GM12878 (cell line): Measurements from ENCODE around the gene PTPRU.

Source experiments
- CHD4 ChIP-seq: fragments of 200-600 bp; sonication (generic); IDR thresholded peaks from 2 replicates; pipeline ENCODE4 v1.6.1; 2016; ENCODE audit warnings: mild to moderate bottlenecking
- EGR1 ChIP-seq, 2 experiments: IDR thresholded peaks; 1 replicate in 1 of 2; 2 replicates in 1 of 2; pipeline ENCODE4 v1.6.1; 2011 to 2012; ENCODE audit warnings: low read depth in 2 of 2, low read length in 2 of 2, borderline replicate concordance in 1 of 2, mild to moderate bottlenecking in 1 of 2, moderate library complexity in 1 of 2
- EZH2 ChIP-seq: IDR thresholded peaks from 2 replicates; pipeline ENCODE4 v1.6.1; 2012; ENCODE audit warnings: low read depth, mild to moderate bottlenecking, control low read depth, inconsistent platforms, low read length, borderline replicate concordance; ENCODE audit not compliant: control insufficient read depth
- GABPA ChIP-seq: IDR thresholded peaks from 2 replicates; pipeline ENCODE4 v1.6.1; 2014; ENCODE audit warnings: antibody characterized with exemption, low read depth, mild to moderate bottlenecking, inconsistent platforms
- HDGF ChIP-seq: fragments of 450-650 bp; IDR thresholded peaks from 2 replicates; pipeline ENCODE4 v1.6.1; 2016; ENCODE audit warnings: antibody characterized with exemption
- KAT2A ChIP-seq: conservative IDR thresholded peaks from 2 replicates; pipeline ENCODE4 v1.6.1; 2011; ENCODE audit warnings: low read depth, low read length; ENCODE audit not compliant: control insufficient read depth
- RELA ChIP-seq: fragments of 450-650 bp; IDR thresholded peaks from 2 replicates; pipeline ENCODE4 v1.8.0; 2014; ENCODE audit warnings: borderline replicate concordance; ENCODE audit not compliant: partially characterized antibody
- SIX5 ChIP-seq: IDR thresholded peaks from 2 replicates; pipeline ENCODE4 v1.6.1; 2011; ENCODE audit warnings: mild to moderate bottlenecking, low read depth, low read length, moderate library complexity; ENCODE audit not compliant: severe bottlenecking
- SMAD1 ChIP-seq: fragments of 450-650 bp; IDR thresholded peaks from 2 replicates; pipeline ENCODE4 v1.6.1; 2018; ENCODE audit warnings: mild to moderate bottlenecking, low read depth; ENCODE audit not compliant: partially characterized antibody
- STAT1 ChIP-seq: fragments of 450-650 bp; conservative IDR thresholded peaks from 2 replicates; pipeline ENCODE4 v1.6.1; 2014; ENCODE audit warnings: antibody characterized with exemption, mild to moderate bottlenecking
- TAF1 ChIP-seq: IDR thresholded peaks from 2 replicates; pipeline ENCODE4 v1.6.1; 2011; ENCODE audit warnings: mild to moderate bottlenecking, low read depth, low read length, borderline replicate concordance
- TF ChIP-seq, protein P1 (sequence below): IDR thresholded peaks from 2 replicates; pipeline ENCODE4 v1.6.1; 2011; ENCODE audit warnings: borderline replicate concordance, low read depth, mild to moderate bottlenecking, moderate library complexity, mixed read lengths, low read length; ENCODE audit not compliant: insufficient read depth; ENCODE audit errors: extremely low read length
- TF ChIP-seq, protein P2 (sequence below): fragments of 150-350 bp; IDR thresholded peaks from 2 replicates; pipeline ENCODE4 v1.6.1; 2014; ENCODE audit warnings: mild to moderate bottlenecking, low read depth, low read length
- TF ChIP-seq, protein P3 (sequence below), 3 experiments: IDR thresholded peaks in 2 of 3; conservative IDR thresholded peaks in 1 of 3; 2 replicates each; pipeline ENCODE4 v1.5.1; 2011; ENCODE audit warnings: low read depth in 3 of 3, low read length in 3 of 3, mild to moderate bottlenecking in 3 of 3, control low read depth in 2 of 3, moderate library complexity in 2 of 3, inconsistent platforms in 1 of 3, mixed read lengths in 1 of 3; ENCODE audit not compliant: control insufficient read depth in 2 of 3, insufficient read depth in 1 of 3; ENCODE audit errors: extremely low read depth in 1 of 3

DNA sequence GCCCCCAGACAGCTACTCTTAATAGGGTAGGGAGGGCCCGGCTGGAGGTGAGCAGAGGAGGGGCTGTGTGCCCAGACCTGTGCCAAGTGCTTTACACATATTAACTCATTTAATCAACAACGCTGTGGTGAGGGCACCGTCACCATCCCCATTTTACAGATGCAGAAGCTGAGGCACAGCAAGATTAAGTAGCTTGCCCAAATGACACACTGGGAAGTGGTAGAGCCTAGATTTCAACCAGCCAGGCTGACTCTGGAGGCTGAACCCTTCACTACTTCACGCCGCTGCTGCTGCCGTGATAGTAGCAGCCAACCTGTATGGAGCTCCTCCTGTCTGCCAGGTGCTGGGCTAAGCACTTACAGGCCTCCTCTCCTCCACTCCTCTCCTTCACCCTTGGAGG lies 127.2 kb downstream of the PTPRU start:
- TF ChIP-seq KAT2A, result no peak
- no peak for TF ChIP-seq SMAD1
- no peak for TF ChIP-seq EGR1 (IDR thresholded peaks at IDR 0.05; ENCODE audit: borderline replicate concordance in 1 of 2, low read depth in 2 of 2, low read length in 2 of 2)
- no peak for TF ChIP-seq GABPA
- TF ChIP-seq STAT1, result no peak
- no peak for TF ChIP-seq SIX5
- TF ChIP-seq RELA, result no peak
- TF ChIP-seq HDGF, result no peak
- no peak for TF ChIP-seq TAF1
- TF ChIP-seq, protein P1, sequence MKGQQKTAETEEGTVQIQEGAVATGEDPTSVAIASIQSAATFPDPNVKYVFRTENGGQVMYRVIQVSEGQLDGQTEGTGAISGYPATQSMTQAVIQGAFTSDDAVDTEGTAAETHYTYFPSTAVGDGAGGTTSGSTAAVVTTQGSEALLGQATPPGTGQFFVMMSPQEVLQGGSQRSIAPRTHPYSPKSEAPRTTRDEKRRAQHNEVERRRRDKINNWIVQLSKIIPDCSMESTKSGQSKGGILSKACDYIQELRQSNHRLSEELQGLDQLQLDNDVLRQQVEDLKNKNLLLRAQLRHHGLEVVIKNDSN, result no peak
- TF ChIP-seq, protein P2, sequence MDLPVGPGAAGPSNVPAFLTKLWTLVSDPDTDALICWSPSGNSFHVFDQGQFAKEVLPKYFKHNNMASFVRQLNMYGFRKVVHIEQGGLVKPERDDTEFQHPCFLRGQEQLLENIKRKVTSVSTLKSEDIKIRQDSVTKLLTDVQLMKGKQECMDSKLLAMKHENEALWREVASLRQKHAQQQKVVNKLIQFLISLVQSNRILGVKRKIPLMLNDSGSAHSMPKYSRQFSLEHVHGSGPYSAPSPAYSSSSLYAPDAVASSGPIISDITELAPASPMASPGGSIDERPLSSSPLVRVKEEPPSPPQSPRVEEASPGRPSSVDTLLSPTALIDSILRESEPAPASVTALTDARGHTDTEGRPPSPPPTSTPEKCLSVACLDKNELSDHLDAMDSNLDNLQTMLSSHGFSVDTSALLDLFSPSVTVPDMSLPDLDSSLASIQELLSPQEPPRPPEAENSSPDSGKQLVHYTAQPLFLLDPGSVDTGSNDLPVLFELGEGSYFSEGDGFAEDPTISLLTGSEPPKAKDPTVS, result no peak
- TF ChIP-seq CHD4, result no peak
- TF ChIP-seq, protein P3, sequence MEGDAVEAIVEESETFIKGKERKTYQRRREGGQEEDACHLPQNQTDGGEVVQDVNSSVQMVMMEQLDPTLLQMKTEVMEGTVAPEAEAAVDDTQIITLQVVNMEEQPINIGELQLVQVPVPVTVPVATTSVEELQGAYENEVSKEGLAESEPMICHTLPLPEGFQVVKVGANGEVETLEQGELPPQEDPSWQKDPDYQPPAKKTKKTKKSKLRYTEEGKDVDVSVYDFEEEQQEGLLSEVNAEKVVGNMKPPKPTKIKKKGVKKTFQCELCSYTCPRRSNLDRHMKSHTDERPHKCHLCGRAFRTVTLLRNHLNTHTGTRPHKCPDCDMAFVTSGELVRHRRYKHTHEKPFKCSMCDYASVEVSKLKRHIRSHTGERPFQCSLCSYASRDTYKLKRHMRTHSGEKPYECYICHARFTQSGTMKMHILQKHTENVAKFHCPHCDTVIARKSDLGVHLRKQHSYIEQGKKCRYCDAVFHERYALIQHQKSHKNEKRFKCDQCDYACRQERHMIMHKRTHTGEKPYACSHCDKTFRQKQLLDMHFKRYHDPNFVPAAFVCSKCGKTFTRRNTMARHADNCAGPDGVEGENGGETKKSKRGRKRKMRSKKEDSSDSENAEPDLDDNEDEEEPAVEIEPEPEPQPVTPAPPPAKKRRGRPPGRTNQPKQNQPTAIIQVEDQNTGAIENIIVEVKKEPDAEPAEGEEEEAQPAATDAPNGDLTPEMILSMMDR (IDR thresholded peaks at IDR 0.05 in 2 of 3, conservative IDR thresholded peaks at IDR 0.05 in 1 of 3; ENCODE audit: control insufficient read depth in 2 of 3, extremely low read depth in 1 of 3, insufficient read depth in 1 of 3, low read depth in 3 of 3, low read length in 3 of 3), result no peak
- TF ChIP-seq EZH2, result no peak
